Measurements from ENCODE around the gene ROBO3.

ROBO3 gene

DNA sequence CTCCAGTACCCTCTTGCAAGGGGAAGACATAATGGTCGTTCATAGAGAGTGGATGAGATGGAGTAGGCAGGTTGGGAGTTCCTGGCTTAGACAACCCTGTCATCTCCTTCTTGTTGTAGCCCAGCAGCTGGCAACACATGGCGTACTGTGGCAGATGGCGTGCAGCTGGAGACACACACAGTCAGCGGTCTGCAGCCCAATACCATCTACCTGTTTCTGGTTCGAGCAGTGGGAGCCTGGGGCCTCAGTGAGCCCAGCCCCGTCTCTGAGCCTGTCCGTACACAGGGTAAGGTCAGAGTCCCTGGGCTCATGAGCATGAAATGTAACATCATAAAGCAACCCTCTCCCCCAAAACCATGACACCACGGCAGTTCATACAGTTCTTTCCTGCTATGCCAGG is 8.7 kb downstream of the ROBO3 start:
- H4K20me1 ChIP-seq (ENCODE audit: insufficient read depth, low read length), result no peaks in the 10 kb centered on the region
- H3F3A ChIP-seq (ENCODE audit: insufficient read depth, low read length), result no peaks in the 10 kb centered on the region
- no peaks in the 10 kb centered on the region for H3K79me2 ChIP-seq (ENCODE audit: insufficient read depth, low read length)
- H3K9me3 ChIP-seq (ENCODE audit: low read length), result no peaks in the 10 kb centered on the region
- H3K9me2 ChIP-seq (ENCODE audit: low read depth, low read length), result no peaks in the 10 kb centered on the region
- no peak overlapping the region for H3K4me2 ChIP-seq (ENCODE audit: low read length)
- peaks cover 4% of the 10 kb centered on the region for H3K4me1 ChIP-seq (ENCODE audit: insufficient read depth, low read length, severe bottlenecking)
- no peaks in the 10 kb centered on the region for H3K36me3 ChIP-seq (ENCODE audit: insufficient read depth, low read length)
- no peak overlapping the region for H3K27ac ChIP-seq (ENCODE audit: low read depth, low read length, poor library complexity, severe bottlenecking)
- no peak overlapping the region for H3K4me3 ChIP-seq (ENCODE audit: low read depth, low read length, poor library complexity, severe bottlenecking)
- H3K9ac ChIP-seq (ENCODE audit: low read length), result no peak overlapping the region
- H2AFZ ChIP-seq (ENCODE audit: low read length), result no peak overlapping the region
- TF ChIP-seq, protein P1, sequence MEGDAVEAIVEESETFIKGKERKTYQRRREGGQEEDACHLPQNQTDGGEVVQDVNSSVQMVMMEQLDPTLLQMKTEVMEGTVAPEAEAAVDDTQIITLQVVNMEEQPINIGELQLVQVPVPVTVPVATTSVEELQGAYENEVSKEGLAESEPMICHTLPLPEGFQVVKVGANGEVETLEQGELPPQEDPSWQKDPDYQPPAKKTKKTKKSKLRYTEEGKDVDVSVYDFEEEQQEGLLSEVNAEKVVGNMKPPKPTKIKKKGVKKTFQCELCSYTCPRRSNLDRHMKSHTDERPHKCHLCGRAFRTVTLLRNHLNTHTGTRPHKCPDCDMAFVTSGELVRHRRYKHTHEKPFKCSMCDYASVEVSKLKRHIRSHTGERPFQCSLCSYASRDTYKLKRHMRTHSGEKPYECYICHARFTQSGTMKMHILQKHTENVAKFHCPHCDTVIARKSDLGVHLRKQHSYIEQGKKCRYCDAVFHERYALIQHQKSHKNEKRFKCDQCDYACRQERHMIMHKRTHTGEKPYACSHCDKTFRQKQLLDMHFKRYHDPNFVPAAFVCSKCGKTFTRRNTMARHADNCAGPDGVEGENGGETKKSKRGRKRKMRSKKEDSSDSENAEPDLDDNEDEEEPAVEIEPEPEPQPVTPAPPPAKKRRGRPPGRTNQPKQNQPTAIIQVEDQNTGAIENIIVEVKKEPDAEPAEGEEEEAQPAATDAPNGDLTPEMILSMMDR (IDR thresholded peaks at IDR 0.05; ENCODE audit: low read length), result no peak
- TF ChIP-seq EZH2 (IDR thresholded peaks at IDR 0.05; ENCODE audit: borderline replicate concordance, low read length), result no peak
- H3K27me3 ChIP-seq (ENCODE audit: insufficient read depth, low read length), result no peaks in the 10 kb centered on the region; the same call in 1 of the 2 replicates

DNA sequence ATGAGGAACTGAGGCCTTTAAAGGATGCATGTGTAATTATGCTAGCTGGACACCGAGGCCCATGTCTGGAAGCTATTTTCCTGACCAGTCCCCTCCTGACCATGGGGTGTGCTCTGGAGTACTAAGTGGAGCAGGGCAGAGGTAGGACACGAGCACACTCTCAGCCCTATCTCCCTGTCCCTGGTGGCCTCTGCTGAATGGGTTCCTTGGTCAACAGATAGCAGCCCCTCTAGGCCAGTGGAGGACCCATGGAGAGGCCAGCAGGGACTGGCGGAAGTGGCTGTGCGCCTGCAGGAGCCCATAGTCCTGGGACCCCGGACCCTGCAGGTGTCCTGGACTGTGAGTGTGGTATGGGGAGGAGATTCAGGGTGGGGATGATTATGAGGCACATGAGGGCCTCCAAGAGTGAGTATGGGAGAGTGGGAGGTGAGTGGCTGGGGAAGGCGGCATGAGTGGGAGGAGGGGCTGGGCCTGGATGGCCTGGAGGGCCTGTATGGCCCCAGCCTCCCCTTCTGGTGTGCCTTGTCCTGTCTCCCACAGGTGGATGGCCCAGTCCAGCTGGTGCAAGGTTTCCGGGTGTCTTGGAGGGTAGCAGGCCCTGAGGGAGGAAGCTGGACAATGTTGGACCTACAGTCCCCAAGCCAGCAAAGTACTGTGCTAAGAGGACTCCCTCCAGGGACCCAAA is 9.5 kb downstream of the ROBO3 start:
- Histone ChIP-seq H3K4me2 (ENCODE audit: low read length) (no peak overlapping the region), H3F3A (ENCODE audit: insufficient read depth, low read length) (no peaks in the 10 kb centered on the region), H3K79me2 (ENCODE audit: insufficient read depth, low read length) (no peaks in the 10 kb centered on the region), H3K4me1 (ENCODE audit: insufficient read depth, low read length, severe bottlenecking) (peaks cover 4% of the 10 kb centered on the region), H2AFZ (ENCODE audit: low read length) (no peak overlapping the region), H3K4me3 (ENCODE audit: low read depth, low read length, poor library complexity, severe bottlenecking) (no peak overlapping the region), H3K9ac (ENCODE audit: low read length) (no peak overlapping the region), H3K9me2 (ENCODE audit: low read depth, low read length) (no peaks in the 10 kb centered on the region), H3K27ac (ENCODE audit: low read depth, low read length, poor library complexity, severe bottlenecking) (no peak overlapping the region), H3K9me3 (ENCODE audit: low read length) (no peaks in the 10 kb centered on the region), H3K27me3 (ENCODE audit: insufficient read depth, low read length) (no peaks in the 10 kb centered on the region; the same call in 1 of the 2 replicates), H4K20me1 (ENCODE audit: insufficient read depth, low read length) (no peaks in the 10 kb centered on the region), H3K36me3 (ENCODE audit: insufficient read depth, low read length) (no peaks in the 10 kb centered on the region)
- TF ChIP-seq EZH2 (IDR thresholded peaks at IDR 0.05; ENCODE audit: borderline replicate concordance, low read length), result no peak
- TF ChIP-seq, protein P1 (IDR thresholded peaks at IDR 0.05; ENCODE audit: low read length), result no peak

GRCh38 chr11:124875401-124875800 is 10.2 kb downstream of the ROBO3 start:
- Histone ChIP-seq H3K9me3 (ENCODE audit: low read length) (no peaks in the 10 kb centered on the region), H3K27ac (ENCODE audit: low read depth, low read length, poor library complexity, severe bottlenecking) (no peak overlapping the region), H3F3A (ENCODE audit: insufficient read depth, low read length) (no peaks in the 10 kb centered on the region), H3K9ac (ENCODE audit: low read length) (no peak overlapping the region), H2AFZ (ENCODE audit: low read length) (no peak overlapping the region), H3K27me3 (ENCODE audit: insufficient read depth, low read length) (no peaks in the 10 kb centered on the region; the same call in 1 of the 2 replicates), H3K4me3 (ENCODE audit: low read depth, low read length, poor library complexity, severe bottlenecking) (no peak overlapping the region), H4K20me1 (ENCODE audit: insufficient read depth, low read length) (no peaks in the 10 kb centered on the region), H3K4me1 (ENCODE audit: insufficient read depth, low read length, severe bottlenecking) (peaks cover 4% of the 10 kb centered on the region), H3K79me2 (ENCODE audit: insufficient read depth, low read length) (no peaks in the 10 kb centered on the region), H3K9me2 (ENCODE audit: low read depth, low read length) (no peaks in the 10 kb centered on the region), H3K4me2 (ENCODE audit: low read length) (no peak overlapping the region), H3K36me3 (ENCODE audit: insufficient read depth, low read length) (no peaks in the 10 kb centered on the region)
- TF ChIP-seq EZH2 (IDR thresholded peaks at IDR 0.05; ENCODE audit: borderline replicate concordance, low read length), result no peak
- TF ChIP-seq, protein P1 (IDR thresholded peaks at IDR 0.05; ENCODE audit: low read length), result no peak

All from OCI-LY1 (cell line).